Left lobe of liver (tissue), 2 donors: ENCODE data around the gene PEX6. TPM values are rescaled to one million over a fixed set of nuclear protein-coding genes. Genes with fewer than 3 reads are reported as not detected.

Experiments used
- ATAC-seq: fragments of 200-7000 bp; cut with Tn5 transposase; one replicate; pipeline ENCODE4 v1.9.1; 2020; ENCODE audit warnings: mild to moderate bottlenecking, moderate library complexity
- DNase-seq: peaks from one replicate; pipeline ENCODE4 v3.0.0-alpha.2; 2020; ENCODE audit warnings: low spot score
- total RNA-seq: library from RNA; stranded (reverse); gene quantifications from one replicate; pipeline ENCODE4 v1.2.1, GENCODE V29; 2021
- donor health status: DM: no; HTN: no; CAD: no; lungs with moderate emphysema.
- donor health status: DM: no; HTN: yes; CAD: no.

Gene PEX6
- total RNA-seq, 1 donor from 2014 or later: 25.4 TPM

DNA sequence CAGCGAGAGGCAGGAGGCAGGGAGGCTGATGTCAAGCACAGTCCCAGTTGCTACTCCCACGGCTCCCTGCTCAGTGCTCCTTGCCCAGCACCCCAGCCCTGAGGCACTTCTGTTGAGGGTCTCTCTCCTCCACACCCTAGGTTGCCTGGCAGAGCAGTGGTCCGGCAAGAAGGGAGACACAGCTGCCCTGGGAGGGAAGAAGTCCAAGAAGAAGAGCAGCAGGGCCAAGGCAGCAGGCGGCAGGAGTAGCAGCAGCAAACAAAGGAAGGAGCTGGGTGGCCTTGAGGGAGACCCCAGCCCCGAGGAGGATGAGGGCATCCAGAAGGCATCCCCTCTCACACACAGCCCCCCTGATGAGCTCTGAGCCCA, 40.6 kb downstream of the PEX6 start:
- ATAC-seq (no peak), DNase-seq (no peak)

DNA sequence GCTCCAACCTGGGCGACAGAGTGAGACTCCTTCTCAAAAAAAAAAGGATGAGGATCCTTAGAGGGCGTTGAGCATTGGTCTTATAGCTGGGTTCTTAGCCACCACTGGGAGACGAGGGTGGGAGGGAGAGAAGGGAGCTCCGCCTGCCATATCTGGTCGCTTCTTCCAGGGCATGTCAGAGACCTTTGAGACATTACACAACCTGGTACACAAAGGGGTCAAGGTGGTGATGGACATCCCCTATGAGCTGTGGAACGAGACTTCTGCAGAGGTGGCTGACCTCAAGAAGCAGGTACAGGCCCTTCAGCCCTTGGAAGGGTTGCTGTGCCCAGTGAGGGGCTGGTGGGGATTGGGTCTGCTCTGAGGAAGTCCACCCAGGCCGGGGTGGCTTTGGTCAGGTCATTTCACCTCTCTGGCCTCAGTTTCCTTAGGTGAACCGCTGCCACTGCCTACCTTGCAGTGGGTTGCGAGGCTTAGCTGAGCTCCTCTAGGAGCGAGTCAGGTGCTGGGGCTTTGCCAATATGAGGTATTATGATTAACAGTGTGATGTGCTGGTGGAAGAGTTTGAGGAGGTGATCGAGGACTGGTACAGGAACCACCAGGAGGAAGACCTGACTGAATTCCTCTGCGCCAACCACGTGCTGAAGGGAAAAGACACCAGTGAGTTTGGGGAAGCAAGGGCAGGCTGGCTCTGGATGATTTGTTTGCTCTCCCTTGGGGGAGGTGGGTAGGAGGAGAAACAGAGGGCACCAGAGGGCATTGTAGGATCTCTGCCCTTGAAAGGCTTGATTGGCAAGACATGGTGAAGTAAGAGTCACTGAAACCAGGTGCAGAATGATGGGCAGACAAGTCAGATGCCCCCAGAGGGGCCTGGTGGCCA, 41.2 kb downstream of the PEX6 start:
- DNase-seq (peak; percentile 81), ATAC-seq (peak; percentile 58)

GRCh38 chr6:42936398-42936797, 42.6 kb downstream of the PEX6 start:
- DNase-seq: no peak
- ATAC-seq: peak; percentile 2

- no peak for ATAC-seq
- DNase-seq: no peak
Measured at GRCh38 chr6:42935322-42935721, 43.7 kb downstream of the PEX6 start.

GRCh38 chr6:42933205-42933604, 45.8 kb downstream of the PEX6 start:
- DNase-seq: no peak
- ATAC-seq: no peak

- no peak for DNase-seq
- ATAC-seq: no peak
Measured at GRCh38 chr6:42932412-42932811, 46.6 kb downstream of the PEX6 start.

GRCh38 chr6:42929821-42930360, 49.1 kb downstream of the PEX6 start:
- DNase-seq (no peak), ATAC-seq (peak; percentile 8)

DNA sequence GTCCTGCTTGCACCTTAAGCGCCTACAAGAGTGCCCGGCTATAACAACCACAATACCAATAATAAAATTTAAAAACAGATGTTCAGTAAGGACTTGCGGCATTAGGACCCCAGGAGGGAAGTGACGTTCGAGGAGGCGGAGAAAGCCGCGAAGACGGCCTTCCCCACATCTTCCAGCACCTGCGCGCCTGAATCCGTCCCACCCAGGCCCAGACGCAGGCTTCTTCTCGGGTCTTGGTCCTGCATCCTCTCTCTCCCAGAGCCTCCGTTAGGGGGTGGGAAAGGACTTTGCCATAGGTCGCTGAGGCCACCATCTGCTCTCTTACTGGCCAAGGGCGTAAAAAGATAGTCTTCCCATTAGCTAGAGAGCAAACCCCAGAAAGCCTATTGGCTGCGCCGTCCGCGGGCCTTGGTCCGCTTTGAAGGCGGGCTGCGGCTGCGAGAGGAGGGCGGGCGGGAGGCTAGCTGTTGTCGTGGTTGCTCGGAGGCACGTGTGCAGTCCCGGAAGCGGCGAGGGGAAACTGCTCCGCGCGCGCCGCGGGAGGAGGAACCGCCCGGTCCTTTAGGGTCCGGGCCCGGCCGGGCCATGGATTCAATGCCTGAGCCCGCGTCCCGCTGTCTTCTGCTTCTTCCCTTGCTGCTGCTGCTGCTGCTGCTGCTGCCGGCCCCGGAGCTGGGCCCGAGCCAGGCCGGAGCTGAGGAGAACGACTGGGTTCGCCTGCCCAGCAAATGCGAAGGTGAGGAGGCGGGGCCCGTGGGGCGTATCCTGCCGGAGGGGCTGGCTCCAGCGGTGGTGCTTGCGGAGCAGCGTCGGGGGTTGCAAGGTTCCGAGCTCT, 49.8 kb downstream of the PEX6 start, which contains the start of gene CNPY3:
TSS of gene CNPY3 (plus strand) at position 495 of the 835 bp plus-strand sequence. CDS start at position 586, 91 bp downstream.
- ATAC-seq: peak; percentile 91
- peak; percentile 95 for DNase-seq

- ATAC-seq: no peak
- DNase-seq: no peak
Measured at GRCh38 chr6:42925248-42925857, 53.6 kb downstream of the PEX6 start.

DNA sequence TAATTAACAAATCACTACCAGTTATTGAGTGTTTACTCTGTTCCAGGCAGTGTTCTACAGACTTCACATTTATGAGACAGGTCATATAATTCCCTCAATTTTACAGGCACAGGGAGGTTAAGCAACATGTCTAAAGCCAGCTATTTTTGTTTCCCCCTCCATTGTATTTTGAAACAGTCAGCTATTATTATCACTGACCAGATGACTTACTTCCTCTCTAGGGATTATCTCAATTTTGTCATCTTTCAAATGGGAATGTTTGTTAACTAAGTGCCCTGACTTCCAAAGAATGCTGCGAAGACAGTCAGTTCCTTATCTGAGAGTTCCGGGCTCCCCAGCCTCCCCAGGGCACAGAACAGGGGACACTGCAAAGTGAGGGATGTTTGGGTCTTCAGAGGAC, 55.3 kb downstream of the PEX6 start:
- ATAC-seq: no peak
- no peak for DNase-seq

GRCh38 chr6:42921801-42922200, 57.2 kb downstream of the PEX6 start:
- no peak for ATAC-seq
- DNase-seq: no peak

DNA sequence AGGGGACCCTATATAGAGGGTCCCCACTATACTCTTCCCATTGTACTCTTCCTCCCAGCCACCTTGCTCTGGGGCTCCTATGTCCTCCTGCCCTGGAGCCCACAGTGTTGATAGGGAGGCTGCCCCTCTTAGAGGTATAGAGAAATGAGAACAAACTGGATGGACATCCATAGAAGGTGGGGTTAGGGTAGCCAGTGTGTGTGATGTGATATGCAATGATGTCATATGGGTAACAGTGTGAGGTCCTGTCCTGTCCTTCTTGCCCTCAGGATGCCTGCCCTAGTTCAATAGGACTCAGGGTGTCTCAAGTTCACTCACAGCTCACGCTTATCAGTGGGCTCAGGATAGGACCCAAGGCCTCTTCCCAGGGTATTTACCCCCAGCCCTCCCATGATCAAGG, 62.7 kb downstream of the PEX6 start:
- no peak for ATAC-seq

GRCh38 chr6:42915732-42916131, 63.2 kb downstream of the PEX6 start, which contains the start of gene PTCRA:
Gene PTCRA, plus strand, starts transcription at chr6:42916053. Its CDS starts 17 bp downstream, at chr6:42916070.
- no peak for DNase-seq
- no peak for ATAC-seq

More for the DNA sequence above, 62.7 kb downstream of the PEX6 start:
- no peak for DNase-seq

DNA sequence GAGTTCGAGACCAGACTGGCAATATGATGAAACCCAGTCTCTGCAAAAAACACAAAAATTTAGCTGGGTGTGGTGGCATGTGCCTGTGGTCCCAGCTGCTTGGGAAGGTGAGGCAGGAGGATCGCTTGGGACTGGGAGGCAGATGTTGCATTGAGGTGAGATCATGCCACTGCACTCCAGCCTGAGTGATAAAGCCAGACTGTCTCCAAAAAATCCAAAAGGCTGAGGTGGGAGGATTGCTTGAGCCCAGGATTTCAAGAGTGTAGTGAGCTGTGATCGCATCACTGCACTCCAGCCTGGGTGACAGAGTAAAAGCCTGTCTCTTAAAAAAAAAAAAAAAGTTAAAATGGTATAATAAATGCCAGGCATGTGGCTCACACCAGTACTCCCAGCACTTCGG, 64.4 kb downstream of the PEX6 start:
- DNase-seq (no peak), ATAC-seq (no peak)

Other genes starting within 250 kb of the PEX6 start
- 6.6 TPM for gene TBCC, start 233.1 kb downstream of the PEX6 start, total RNA-seq
- gene BICRAL, start 197.1 kb downstream of the PEX6 start, total RNA-seq: 5.4 TPM
- 40.1 TPM for gene RPL7L1, start 99.6 kb downstream of the PEX6 start, total RNA-seq
- not detected for gene PTCRA, start 63.1 kb downstream of the PEX6 start, total RNA-seq
- gene CNPY3, start 49.7 kb downstream of the PEX6 start, total RNA-seq: 50.3 TPM
- 467 TPM for gene GNMT, start 18.4 kb downstream of the PEX6 start, total RNA-seq
- 14.8 TPM for gene PPP2R5D, start 5.4 kb upstream of the PEX6 start, total RNA-seq
- gene MEA1, start 34.8 kb upstream of the PEX6 start, total RNA-seq: 20.2 TPM
- 42.5 TPM for gene KLHDC3, start 35.1 kb upstream of the PEX6 start, total RNA-seq
- gene RRP36, start 42.4 kb upstream of the PEX6 start, total RNA-seq: 21.7 TPM
- 8.5 TPM for gene CUL7, start 74.7 kb upstream of the PEX6 start, total RNA-seq
- gene MRPL2, start 80.3 kb upstream of the PEX6 start, total RNA-seq: 71.8 TPM
- gene KLC4, start 80.5 kb upstream of the PEX6 start, total RNA-seq: 141 TPM
- 1.3 TPM for gene PTK7, start 97.1 kb upstream of the PEX6 start, total RNA-seq
- 6.7 TPM for gene SRF, start 192.1 kb upstream of the PEX6 start, total RNA-seq
- 18.1 TPM for gene CUL9, start 203.0 kb upstream of the PEX6 start, total RNA-seq